GM21529 (cell line): ENCODE data around the gene TBC1D10A.

ENCODE experiments used
- ATAC-seq: cut with Tn5 transposase; IDR thresholded peaks from one replicate; pipeline ENCODE4 v1.9.1; 2021; ENCODE audit not compliant: unreplicated experiment

Gene TBC1D10A

GRCh38 chr22:30323246-30323645, 3.5 kb downstream of the TBC1D10A start:
- no peak for ATAC-seq

- ATAC-seq: no peak
Observed at GRCh38 chr22:30321461-30321860, 5.3 kb downstream of the TBC1D10A start.

- no peak for ATAC-seq
Observed at GRCh38 chr22:30320021-30320556, 6.7 kb downstream of the TBC1D10A start.

GRCh38 chr22:30318799-30319419, 7.8 kb downstream of the TBC1D10A start:
- no peak for ATAC-seq

GRCh38 chr22:30317778-30318177, 9.0 kb downstream of the TBC1D10A start:
- ATAC-seq: no peak

GRCh38 chr22:30315962-30316576, 10.7 kb downstream of the TBC1D10A start:
- no peak for ATAC-seq

- ATAC-seq: peak; percentile 42
Observed at GRCh38 chr22:30314915-30315314, 11.8 kb downstream of the TBC1D10A start.

GRCh38 chr22:30313527-30314363, 13.0 kb downstream of the TBC1D10A start:
- no peak for ATAC-seq

- no peak for ATAC-seq
Observed at GRCh38 chr22:30312053-30312452, 14.7 kb downstream of the TBC1D10A start.

- no peak for ATAC-seq
Observed at GRCh38 chr22:30310881-30311771, 15.6 kb downstream of the TBC1D10A start.

GRCh38 chr22:30309951-30310741, 16.6 kb downstream of the TBC1D10A start:
- ATAC-seq: peak; percentile 37

- no peak for ATAC-seq
Observed at GRCh38 chr22:30308518-30309230, 18.1 kb downstream of the TBC1D10A start.

- ATAC-seq: no peak
Observed at GRCh38 chr22:30308093-30308492, 18.6 kb downstream of the TBC1D10A start.

GRCh38 chr22:30307041-30307574, 19.6 kb downstream of the TBC1D10A start:
- no peak for ATAC-seq

GRCh38 chr22:30306627-30307011, 20.1 kb downstream of the TBC1D10A start:
- no peak for ATAC-seq

GRCh38 chr22:30305906-30306626, 20.7 kb downstream of the TBC1D10A start:
- no peak for ATAC-seq

- ATAC-seq: peak; percentile 49
Observed at GRCh38 chr22:30305519-30305905, 21.2 kb downstream of the TBC1D10A start.

GRCh38 chr22:30304495-30305244, 22.1 kb downstream of the TBC1D10A start:
- no peak for ATAC-seq
